OCI-M2 (cell line): ENCODE data around the gene CHRNA4.

Source experiments
- DNase-seq: peaks from one replicate; lab custom pipeline; 2025; ENCODE audit not compliant: unreplicated experiment; lab: John Stamatoyannopoulos, UW

The CHRNA4 gene

DNA sequence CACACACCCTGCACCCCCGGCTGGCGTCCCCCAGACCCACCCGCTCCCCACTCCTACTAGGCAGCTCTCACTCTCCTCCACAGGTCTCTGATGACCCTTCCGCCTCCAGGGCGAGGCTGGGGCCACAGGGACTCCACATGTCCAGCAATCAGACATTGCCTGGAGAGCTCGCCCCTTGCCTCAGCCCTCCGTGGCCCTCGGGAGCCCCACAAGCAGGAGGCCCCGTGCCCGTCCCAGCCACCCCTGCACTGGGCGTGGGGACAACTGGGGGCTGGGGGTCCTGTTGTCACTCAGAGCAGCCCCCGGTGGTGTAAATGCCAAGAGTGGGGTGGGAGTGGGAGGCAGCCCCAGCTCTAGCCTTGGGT, 66.6 kb downstream of the CHRNA4 start:
- DNase-seq = no peak

DNA sequence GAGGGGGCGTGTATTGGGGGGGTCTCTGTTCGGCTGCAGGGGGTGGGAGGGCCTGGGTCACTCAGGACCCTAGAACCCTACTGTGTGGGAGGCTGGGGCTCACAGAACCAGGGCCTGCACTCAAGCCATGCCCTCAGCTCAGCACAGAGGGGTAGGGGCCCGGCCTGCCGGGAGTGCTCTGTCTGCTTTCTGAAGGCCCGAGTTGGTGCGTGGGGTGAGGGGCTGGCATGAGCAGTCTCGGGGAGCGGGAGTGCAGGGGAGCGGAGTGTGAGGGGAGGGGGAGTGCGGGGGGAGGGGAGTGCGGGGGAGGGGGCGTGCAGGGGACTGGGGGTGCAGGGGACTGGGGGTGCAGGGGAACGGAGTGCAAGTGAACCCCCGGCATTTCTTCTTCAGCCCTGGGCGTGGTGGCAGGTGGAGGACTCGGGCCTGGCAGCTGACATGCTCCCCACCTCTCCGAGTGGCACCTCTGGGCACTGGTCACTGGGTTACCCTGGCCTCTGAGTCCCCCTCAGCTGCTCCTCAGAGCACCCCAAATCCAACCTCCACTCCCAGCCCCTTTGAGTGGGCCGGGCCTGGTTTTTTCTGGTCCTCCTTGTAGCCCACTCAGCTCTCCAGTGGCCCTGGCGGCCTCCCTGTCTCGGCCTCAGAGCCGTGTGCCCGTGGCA, 67.1 kb downstream of the CHRNA4 start:
- no peak for DNase-seq

- DNase-seq = no peak
These were observed 67.7 kb downstream of the CHRNA4 start for GRCh38 chr20:63293456-63293855.
